ENCODE results near the gene TNS3. TPM values are rescaled to one million over a fixed set of nuclear protein-coding genes. Genes with fewer than 3 reads are reported as not detected.

Gene TNS3
- total and polyA plus RNA-seq, 2 of the 13 experiments (the other 11 are each of a cell fraction or from before 2014, with no cell fraction given): 52.9 to 55.7 TPM

- FAIRE-seq: peak; percentile 49
- no peak for ATAC-seq
- H3K9ac ChIP-seq (ENCODE audit: insufficient read depth, low read depth, low read length): no peak overlapping the region
- no peak overlapping the region for H2AFZ ChIP-seq (ENCODE audit: low read length)
- peaks cover 36% of the 10 kb centered on the region for H4K20me1 ChIP-seq (ENCODE audit: insufficient read depth, low read length)
- TF ChIP-seq ZNF274 (CRISPR knock-in tag; IDR thresholded peaks at IDR 0.05): no peak
- no peak for TF ChIP-seq E2F5 (CRISPR knock-in tag; conservative IDR thresholded peaks at IDR 0.05)
- no peak for TF ChIP-seq ZNF724P (CRISPR knock-in tag; IDR thresholded peaks at IDR 0.05; ENCODE audit: borderline replicate concordance)
- no peak for TF ChIP-seq PCBP1 (IDR thresholded peaks at IDR 0.05; ENCODE audit: borderline replicate concordance, low read depth, low read length)
- no peak for TF ChIP-seq NR2F6 (IDR thresholded peaks at IDR 0.05)
- no peak for TF ChIP-seq NR2F6 (CRISPR knock-in tag; IDR thresholded peaks at IDR 0.05)
- TF ChIP-seq ZNF460 (CRISPR knock-in tag; IDR thresholded peaks at IDR 0.05; ENCODE audit: borderline replicate concordance): no peak
- no peak for TF ChIP-seq E2F1 (CRISPR knock-in tag; IDR thresholded peaks at IDR 0.05)
- TF ChIP-seq ZNF850 (CRISPR knock-in tag; conservative IDR thresholded peaks at IDR 0.05): no peak
- no peak for TF ChIP-seq ZBTB44 (CRISPR knock-in tag; IDR thresholded peaks at IDR 0.05)
- TF ChIP-seq MXI1 (IDR thresholded peaks at IDR 0.05; ENCODE audit: borderline replicate concordance, low read depth, low read length): no peak
- no peak for TF ChIP-seq RNF2 (conservative IDR thresholded peaks at IDR 0.05; ENCODE audit: low read depth)
- no peak for TF ChIP-seq ASH2L (IDR thresholded peaks at IDR 0.05; ENCODE audit: insufficient read length, low read depth, low read length)
- ChIA-PET POLR2A (no interaction called here), CTCF (ENCODE audit: low intra/inter-chr PET ratio, low total read pairs) (no interaction called here)
- BruUV-seq (replicated peaks): no TSS peak
- intact Hi-C loops (cut with micrococcal nuclease; ENCODE audit: unreplicated experiment) (no loop called here), in situ Hi-C loops (cut with HindIII; ENCODE audit: extremely low pct_ligation_motif_present, low pct_unique_long_range_greater_than_20kb) (no loop called here)
- H3K9me3 ChIP-seq (ENCODE audit: low read length): no peaks in the 10 kb centered on the region
- no peak for DNase-seq (ENCODE audit: low spot score)
- H3K4me3 ChIP-seq (replicated peaks in 1 of 3; ENCODE audit: insufficient read depth in 1 of 3, low read depth in 2 of 3, low read length in 3 of 3): no peak overlapping the region
- 76% methylated on average over 3 of the region's 3 CpGs for WGBS (ENCODE audit: low lambda C conversion rate)
- H3K4me1 ChIP-seq (ENCODE audit: insufficient read depth, low read length): peaks cover 47% of the 10 kb centered on the region
- H3K79me2 ChIP-seq (ENCODE audit: insufficient read depth, low read length): peaks cover 79% of the 10 kb centered on the region
- H3K27ac ChIP-seq (ENCODE audit: extremely low read length, insufficient read depth, low read length): no peak overlapping the region
- H3K27me3 ChIP-seq (ENCODE audit: control insufficient read depth in 1 of 2, insufficient read depth in 2 of 2, low read length in 2 of 2): no peaks in the 10 kb centered on the region
- H3K36me3 ChIP-seq (replicated peaks in 1 of 2; ENCODE audit: control insufficient read depth in 1 of 2, insufficient read depth in 2 of 2, low read length in 2 of 2): peaks cover 7 to 24% of the 10 kb centered on the region in 2 experiments; a peak in 4 of 5 replicates
- no peak overlapping the region for H3K4me2 ChIP-seq (ENCODE audit: low read depth, low read length)
Observed at GRCh38 chr7:47552621-47553020, 29.3 kb downstream of the TNS3 start.

All from HepG2 (cell line).